ENCODE measurements around the gene CFAP74.

The CFAP74 gene

GRCh38 chr1:1879942-1880341 lies 123.6 kb downstream of the CFAP74 start:
- TF ChIP-seq, protein P1, sequence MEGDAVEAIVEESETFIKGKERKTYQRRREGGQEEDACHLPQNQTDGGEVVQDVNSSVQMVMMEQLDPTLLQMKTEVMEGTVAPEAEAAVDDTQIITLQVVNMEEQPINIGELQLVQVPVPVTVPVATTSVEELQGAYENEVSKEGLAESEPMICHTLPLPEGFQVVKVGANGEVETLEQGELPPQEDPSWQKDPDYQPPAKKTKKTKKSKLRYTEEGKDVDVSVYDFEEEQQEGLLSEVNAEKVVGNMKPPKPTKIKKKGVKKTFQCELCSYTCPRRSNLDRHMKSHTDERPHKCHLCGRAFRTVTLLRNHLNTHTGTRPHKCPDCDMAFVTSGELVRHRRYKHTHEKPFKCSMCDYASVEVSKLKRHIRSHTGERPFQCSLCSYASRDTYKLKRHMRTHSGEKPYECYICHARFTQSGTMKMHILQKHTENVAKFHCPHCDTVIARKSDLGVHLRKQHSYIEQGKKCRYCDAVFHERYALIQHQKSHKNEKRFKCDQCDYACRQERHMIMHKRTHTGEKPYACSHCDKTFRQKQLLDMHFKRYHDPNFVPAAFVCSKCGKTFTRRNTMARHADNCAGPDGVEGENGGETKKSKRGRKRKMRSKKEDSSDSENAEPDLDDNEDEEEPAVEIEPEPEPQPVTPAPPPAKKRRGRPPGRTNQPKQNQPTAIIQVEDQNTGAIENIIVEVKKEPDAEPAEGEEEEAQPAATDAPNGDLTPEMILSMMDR (IDR thresholded peaks at IDR 0.05; ENCODE audit: low read depth, low read length), result no peak
- no peak for DNase-seq (ENCODE audit: low read depth, low spot score)
- in situ Hi-C loops (cut with HindIII; ENCODE audit: low sequenced_read_pairs), result no loop called here
- H3K4me3 ChIP-seq (ENCODE audit: low read depth, low read length), result no peak overlapping the region

- in situ Hi-C loops (cut with HindIII; ENCODE audit: low sequenced_read_pairs), result no loop called here
- no peak for DNase-seq (ENCODE audit: low read depth, low spot score)
- TF ChIP-seq, protein P1 (IDR thresholded peaks at IDR 0.05; ENCODE audit: low read depth, low read length), result no peak
- no peak overlapping the region for H3K4me3 ChIP-seq (ENCODE audit: low read depth, low read length)
These were observed 125.6 kb downstream of the CFAP74 start for GRCh38 chr1:1877865-1878436.

DNA sequence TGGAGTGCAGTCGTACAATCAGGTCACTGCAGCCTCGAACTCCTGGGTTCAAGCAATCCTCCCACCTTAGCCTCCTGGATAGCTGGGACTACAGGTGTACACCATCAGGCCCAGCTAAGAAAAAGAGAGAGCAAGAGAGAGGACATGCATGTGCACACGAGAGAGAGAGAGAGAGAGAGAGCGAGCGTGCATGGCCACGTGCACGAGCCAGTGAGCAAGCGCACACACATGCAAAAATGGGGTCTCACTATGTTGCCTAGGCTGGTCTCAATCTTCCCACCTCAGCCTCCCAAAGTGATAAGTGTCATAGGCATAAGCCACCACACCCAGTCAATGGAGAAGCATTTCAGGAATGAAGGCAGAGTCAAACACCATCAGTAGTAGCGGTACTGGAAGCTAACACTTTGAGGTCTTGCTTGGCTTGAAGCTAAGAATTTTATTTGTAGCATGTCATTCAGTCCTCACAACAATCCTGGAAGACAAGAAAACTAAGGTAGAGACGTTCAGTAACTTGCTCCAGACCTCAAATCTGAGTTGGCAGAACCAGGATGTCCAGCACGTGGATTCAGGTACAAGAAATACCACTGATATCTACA lies 127.2 kb downstream of the CFAP74 start:
- H3K4me3 ChIP-seq (ENCODE audit: low read depth, low read length), result no peak overlapping the region
- TF ChIP-seq, protein P1 (IDR thresholded peaks at IDR 0.05; ENCODE audit: low read depth, low read length), result no peak
- in situ Hi-C loops (cut with HindIII; ENCODE audit: low sequenced_read_pairs), result no loop called here
- no peak for DNase-seq (ENCODE audit: low read depth, low spot score)

- in situ Hi-C loops (cut with HindIII; ENCODE audit: low sequenced_read_pairs), result no loop called here
- H3K4me3 ChIP-seq (ENCODE audit: low read depth, low read length), result no peak overlapping the region
- no peak for DNase-seq (ENCODE audit: low read depth, low spot score)
- TF ChIP-seq, protein P1 (IDR thresholded peaks at IDR 0.05; ENCODE audit: low read depth, low read length), result no peak
These were observed 127.7 kb downstream of the CFAP74 start for GRCh38 chr1:1875932-1876331.

- in situ Hi-C loops (cut with HindIII; ENCODE audit: low sequenced_read_pairs), result no loop called here
- TF ChIP-seq, protein P1 (IDR thresholded peaks at IDR 0.05; ENCODE audit: low read depth, low read length), result no peak
- H3K4me3 ChIP-seq (ENCODE audit: low read depth, low read length), result no peak overlapping the region
- DNase-seq (ENCODE audit: low read depth, low spot score), result no peak
These were observed 128.7 kb downstream of the CFAP74 start for GRCh38 chr1:1874901-1875300.

- no peak overlapping the region for H3K4me3 ChIP-seq (ENCODE audit: low read depth, low read length)
- TF ChIP-seq, protein P1 (IDR thresholded peaks at IDR 0.05; ENCODE audit: low read depth, low read length), result no peak
- DNase-seq (ENCODE audit: low read depth, low spot score), result no peak
- in situ Hi-C loops (cut with HindIII; ENCODE audit: low sequenced_read_pairs), result no loop called here
These were observed 130.4 kb downstream of the CFAP74 start for GRCh38 chr1:1873186-1873585.

Data from astrocyte of the spinal cord (primary cell).